Keratinocyte (primary cell): ENCODE results near the gene SLC66A2. TPM values are rescaled to one million over a fixed set of nuclear protein-coding genes. Genes with fewer than 3 reads are reported as not detected.

Experiments used
- DNase-seq: peaks from one replicate; pipeline ENCODE4 v3.0.0-alpha.2; 2011; ENCODE audit warnings: low read depth, missing footprints, low spot score
- FAIRE-seq: peaks from 2 replicates; lab custom pipeline; 2011; peaks lifted over from hg19 to GRCh38; lab: Jason Lieb, UNC
- H2AFZ ChIP-seq: 2 replicates; pipeline ENCODE4 v1.6.0; 2012; ENCODE audit warnings: low read length, control low read depth, inconsistent platforms; ENCODE audit not compliant: control insufficient read depth
- H3K27ac ChIP-seq: 2 replicates; pipeline ENCODE4 v1.5.1; 2011; ENCODE audit warnings: low read length; ENCODE audit not compliant: control insufficient read depth, insufficient read depth
- H3K27me3 ChIP-seq: 3 replicates; pipeline ENCODE4 v1.6.0; 2011; ENCODE audit warnings: low read length; ENCODE audit not compliant: control insufficient read depth, insufficient read depth; ENCODE audit errors: extremely low read depth
- H3K36me3 ChIP-seq, 2 experiments: 2 replicates in 1 of 2; 3 replicates in 1 of 2; pipeline ENCODE4 v1.5.1; 2011; ENCODE audit warnings: low read length in 2 of 2, mild to moderate bottlenecking in 1 of 2; ENCODE audit not compliant: control insufficient read depth in 2 of 2, insufficient read depth in 2 of 2; ENCODE audit errors: extremely low read depth in 1 of 2
- H3K4me1 ChIP-seq: 3 replicates; pipeline ENCODE4 v1.5.1; 2011; ENCODE audit warnings: low read length; ENCODE audit not compliant: control insufficient read depth, insufficient read depth; ENCODE audit errors: extremely low read depth
- H3K4me2 ChIP-seq: 3 replicates; pipeline ENCODE4 v1.6.0; 2011; ENCODE audit warnings: low read depth, low read length; ENCODE audit not compliant: control insufficient read depth, insufficient read depth; ENCODE audit errors: extremely low read depth
- H3K4me3 ChIP-seq, 3 experiments: fragments of 200-600 bp in 1 of 3; sonication (generic) in 1 of 3; 2 replicates in 2 of 3; 3 replicates in 1 of 3; pipeline ENCODE4 v1.5.1; 2011 to 2016; ENCODE audit warnings: low read length in 3 of 3, mild to moderate bottlenecking in 3 of 3, control low read depth in 2 of 3, inconsistent platforms in 1 of 3, low read depth in 1 of 3, mixed read lengths in 1 of 3, mixed run types in 1 of 3, moderate library complexity in 1 of 3; ENCODE audit not compliant: control insufficient read depth in 2 of 3, insufficient read depth in 2 of 3; ENCODE audit errors: extremely low read depth in 1 of 3
- H3K79me2 ChIP-seq: 2 replicates; pipeline ENCODE4 v1.6.0; 2012; ENCODE audit warnings: low read length; ENCODE audit not compliant: control insufficient read depth, insufficient read depth
- H3K9ac ChIP-seq: 3 replicates; pipeline ENCODE4 v1.6.0; 2011; ENCODE audit warnings: low read length; ENCODE audit not compliant: control insufficient read depth, insufficient read depth; ENCODE audit errors: extremely low read depth
- H3K9me1 ChIP-seq: 3 replicates; pipeline ENCODE4 v1.6.0; 2011; ENCODE audit warnings: low read length; ENCODE audit not compliant: control insufficient read depth, insufficient read depth; ENCODE audit errors: extremely low read depth
- H3K9me3 ChIP-seq: 2 replicates; pipeline ENCODE4 v1.5.1; 2012; ENCODE audit warnings: low read depth, low read length; ENCODE audit not compliant: control insufficient read depth
- H4K20me1 ChIP-seq: 3 replicates; pipeline ENCODE4 v1.6.0; 2011; ENCODE audit warnings: low read length; ENCODE audit not compliant: control insufficient read depth, insufficient read depth; ENCODE audit errors: extremely low read depth
- EZH2 ChIP-seq: IDR thresholded peaks from one replicate; pipeline ENCODE4 v1.6.1; 2012; ENCODE audit warnings: inconsistent platforms, mild to moderate bottlenecking, low read length, moderate library complexity
- dilution Hi-C: fragments of 300-500 bp; cut with MboI; formaldehyde crosslinking; loops from one replicate; pipeline ENCODE4 v1.7.0; 2020; ENCODE audit warnings: low sequenced_read_pairs; ENCODE audit not compliant: extremely low pct_ligation_motif_present
- polyA plus RNA-seq, 5 experiments: library from polyadenylated mRNA; depleted of rRNA in 3 of 5; stranded (reverse) in 3 of 5; stranded (forward) in 1 of 5; unstranded in 1 of 5; fragments of >200 nt; gene quantifications; 1 replicate in 1 of 5; 2 replicates in 3 of 5; 3 replicates in 1 of 5; pipeline versions ENCODE4 v1.2.1 to v1.2.3, GENCODE V29; 2011 to 2012; ENCODE audit warnings: missing spikeins in 2 of 5, low read depth in 1 of 5, low replicate concordance in 1 of 5
- TF ChIP-seq, protein P1 (sequence below), 3 experiments: IDR thresholded peaks in 1 of 3; conservative IDR thresholded peaks in 1 of 3; optimal IDR thresholded peaks in 1 of 3; 2 replicates in 2 of 3; 3 replicates in 1 of 3; pipeline versions ENCODE3 to v1.5.1; 2011; ENCODE audit warnings: low read length in 3 of 3, mild to moderate bottlenecking in 3 of 3, moderate library complexity in 2 of 3, control low read depth in 1 of 3, inconsistent platforms in 1 of 3; ENCODE audit not compliant: insufficient read depth in 2 of 3; ENCODE audit errors: extremely low read depth in 1 of 3

The SLC66A2 gene
- polyA plus RNA-seq, 1 donor (not counting 4 experiments of a cell fraction or from before 2014, with no cell fraction given) = 16.3 TPM

DNA sequence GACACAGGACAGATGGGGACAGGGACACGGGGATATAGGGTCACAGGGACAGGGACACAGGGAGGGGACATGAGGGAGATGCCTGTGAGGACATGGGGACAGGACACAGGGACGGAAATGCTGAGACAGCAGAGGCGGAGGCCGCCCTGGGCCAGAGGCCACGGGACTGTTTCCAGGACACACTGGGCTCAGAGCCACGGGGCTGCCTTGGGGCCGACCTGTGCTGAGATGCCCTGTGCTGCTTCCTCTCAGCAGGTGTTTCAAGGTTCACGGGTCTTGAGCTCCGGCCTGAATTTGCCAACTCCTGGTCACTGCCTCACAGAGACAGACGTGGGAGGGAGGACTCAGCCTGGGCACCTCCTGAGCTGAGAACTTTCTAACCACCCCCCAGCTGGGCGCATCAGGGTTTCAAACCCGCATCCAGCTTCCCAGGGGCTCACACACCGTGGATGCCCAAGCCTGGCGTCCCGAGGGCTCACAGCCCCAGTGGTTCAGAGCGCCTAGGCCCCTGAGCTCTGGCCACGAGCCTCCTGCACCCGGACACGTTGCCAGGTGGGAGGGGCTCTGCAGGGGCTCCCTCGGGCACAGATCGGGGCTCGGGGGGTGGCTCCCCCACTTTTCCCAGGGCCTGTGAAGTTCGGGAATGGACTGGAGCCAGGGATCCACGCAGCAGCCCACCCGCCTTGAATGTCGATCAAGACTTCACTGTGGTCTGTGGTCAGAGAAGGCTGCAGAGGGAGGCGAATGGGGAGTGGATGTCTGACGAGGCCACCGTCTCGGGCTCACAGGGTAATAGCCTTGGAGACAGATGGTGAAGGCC lies 64.1 kb downstream of the SLC66A2 start:
- Histone ChIP-seq H3K27me3 (no peaks in the 10 kb centered on the region), H3K27ac (no peak overlapping the region), H3K4me3 (no peak overlapping the region), H3K9me1 (no peaks in the 10 kb centered on the region), H4K20me1 (no peaks in the 10 kb centered on the region), H3K4me1 (no peaks in the 10 kb centered on the region), H3K4me2 (no peak overlapping the region), H3K9me3 (peaks cover 12% of the 10 kb centered on the region), H3K9ac (no peak overlapping the region), H2AFZ (no peak overlapping the region), H3K79me2 (no peaks in the 10 kb centered on the region), H3K36me3 (no peaks in the 10 kb centered on the region)
- TF ChIP-seq, protein P1, sequence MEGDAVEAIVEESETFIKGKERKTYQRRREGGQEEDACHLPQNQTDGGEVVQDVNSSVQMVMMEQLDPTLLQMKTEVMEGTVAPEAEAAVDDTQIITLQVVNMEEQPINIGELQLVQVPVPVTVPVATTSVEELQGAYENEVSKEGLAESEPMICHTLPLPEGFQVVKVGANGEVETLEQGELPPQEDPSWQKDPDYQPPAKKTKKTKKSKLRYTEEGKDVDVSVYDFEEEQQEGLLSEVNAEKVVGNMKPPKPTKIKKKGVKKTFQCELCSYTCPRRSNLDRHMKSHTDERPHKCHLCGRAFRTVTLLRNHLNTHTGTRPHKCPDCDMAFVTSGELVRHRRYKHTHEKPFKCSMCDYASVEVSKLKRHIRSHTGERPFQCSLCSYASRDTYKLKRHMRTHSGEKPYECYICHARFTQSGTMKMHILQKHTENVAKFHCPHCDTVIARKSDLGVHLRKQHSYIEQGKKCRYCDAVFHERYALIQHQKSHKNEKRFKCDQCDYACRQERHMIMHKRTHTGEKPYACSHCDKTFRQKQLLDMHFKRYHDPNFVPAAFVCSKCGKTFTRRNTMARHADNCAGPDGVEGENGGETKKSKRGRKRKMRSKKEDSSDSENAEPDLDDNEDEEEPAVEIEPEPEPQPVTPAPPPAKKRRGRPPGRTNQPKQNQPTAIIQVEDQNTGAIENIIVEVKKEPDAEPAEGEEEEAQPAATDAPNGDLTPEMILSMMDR (optimal IDR thresholded peaks at IDR 0.05 in 1 of 3, IDR thresholded peaks at IDR 0.05 in 1 of 3, conservative IDR thresholded peaks at IDR 0.05 in 1 of 3; ENCODE audit: extremely low read depth in 1 of 3, insufficient read depth in 2 of 3, low read length in 3 of 3) = no peak
- TF ChIP-seq EZH2 = no peak
- no peak for FAIRE-seq
- dilution Hi-C loops = no loop called here
- no peak for DNase-seq

DNA sequence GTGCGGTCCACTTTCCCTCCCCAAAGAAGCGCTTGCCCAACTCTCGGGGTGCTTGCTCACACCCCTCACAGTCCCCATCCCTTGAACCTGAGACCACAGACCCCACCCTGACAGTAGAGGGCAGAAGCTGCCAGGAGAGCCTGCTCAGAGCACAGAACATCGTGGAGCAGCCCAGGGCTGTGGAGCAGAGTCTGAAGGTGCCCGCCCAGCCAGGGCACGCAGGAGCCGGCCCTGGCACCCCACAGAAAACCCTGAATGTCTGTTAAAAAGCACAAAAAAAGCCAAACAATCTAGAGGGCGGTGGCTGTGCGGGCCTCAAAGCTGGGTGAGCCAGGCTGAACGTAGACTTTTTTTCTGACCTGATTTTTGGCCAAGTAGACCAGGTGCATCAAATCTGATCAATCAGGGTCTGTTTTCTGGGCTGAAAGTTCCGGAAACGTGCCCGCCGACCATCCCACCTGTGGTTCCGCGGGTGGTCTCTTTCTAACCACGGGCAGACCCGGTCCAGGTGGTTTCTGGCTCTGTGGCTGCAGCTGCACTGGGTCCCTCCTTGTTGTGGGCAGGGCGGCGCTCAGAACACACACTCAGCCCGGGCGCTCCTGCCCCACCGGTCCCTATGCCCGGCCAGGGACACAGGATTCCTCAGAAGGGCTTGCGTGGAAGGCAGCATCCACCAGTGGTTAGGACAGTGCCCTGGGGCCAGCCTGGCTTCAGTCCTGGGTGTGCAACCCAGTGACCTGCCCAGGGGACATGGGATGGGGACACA lies 66.3 kb downstream of the SLC66A2 start:
- Histone ChIP-seq H4K20me1 (no peaks in the 10 kb centered on the region), H3K4me1 (no peaks in the 10 kb centered on the region), H3K4me2 (no peak overlapping the region), H3K9ac (no peak overlapping the region), H3K79me2 (no peaks in the 10 kb centered on the region), H3K9me1 (no peaks in the 10 kb centered on the region), H3K4me3 (no peak overlapping the region), H3K27ac (no peak overlapping the region), H2AFZ (no peak overlapping the region), H3K27me3 (no peaks in the 10 kb centered on the region), H3K36me3 (no peaks in the 10 kb centered on the region), H3K9me3 (peaks cover 6% of the 10 kb centered on the region)
- no peak for FAIRE-seq
- TF ChIP-seq EZH2 = no peak
- TF ChIP-seq, protein P1 (optimal IDR thresholded peaks at IDR 0.05 in 1 of 3, IDR thresholded peaks at IDR 0.05 in 1 of 3, conservative IDR thresholded peaks at IDR 0.05 in 1 of 3; ENCODE audit: extremely low read depth in 1 of 3, insufficient read depth in 2 of 3, low read length in 3 of 3) = no peak
- DNase-seq = no peak
- dilution Hi-C loops = no loop called here
